Keratinocyte (primary cell): ENCODE measurements around the gene SCFD2. TPM values are rescaled to one million over a fixed set of nuclear protein-coding genes. Genes with fewer than 3 reads are reported as not detected.

Source experiments
- DNase-seq: peaks from one replicate; pipeline ENCODE4 v3.0.0-alpha.2; 2011; ENCODE audit warnings: low read depth, missing footprints, low spot score
- FAIRE-seq: peaks from 2 replicates; lab custom pipeline; 2011; peaks lifted over from hg19 to GRCh38; lab: Jason Lieb, UNC
- H2AFZ ChIP-seq: 2 replicates; pipeline ENCODE4 v1.6.0; 2012; ENCODE audit warnings: low read length, control low read depth, inconsistent platforms; ENCODE audit not compliant: control insufficient read depth
- H3K27ac ChIP-seq: 2 replicates; pipeline ENCODE4 v1.5.1; 2011; ENCODE audit warnings: low read length; ENCODE audit not compliant: control insufficient read depth, insufficient read depth
- H3K27me3 ChIP-seq: 3 replicates; pipeline ENCODE4 v1.6.0; 2011; ENCODE audit warnings: low read length; ENCODE audit not compliant: control insufficient read depth, insufficient read depth; ENCODE audit errors: extremely low read depth
- H3K36me3 ChIP-seq, 2 experiments: 2 replicates in 1 of 2; 3 replicates in 1 of 2; pipeline ENCODE4 v1.5.1; 2011; ENCODE audit warnings: low read length in 2 of 2, mild to moderate bottlenecking in 1 of 2; ENCODE audit not compliant: control insufficient read depth in 2 of 2, insufficient read depth in 2 of 2; ENCODE audit errors: extremely low read depth in 1 of 2
- H3K4me1 ChIP-seq: 3 replicates; pipeline ENCODE4 v1.5.1; 2011; ENCODE audit warnings: low read length; ENCODE audit not compliant: control insufficient read depth, insufficient read depth; ENCODE audit errors: extremely low read depth
- H3K4me2 ChIP-seq: 3 replicates; pipeline ENCODE4 v1.6.0; 2011; ENCODE audit warnings: low read depth, low read length; ENCODE audit not compliant: control insufficient read depth, insufficient read depth; ENCODE audit errors: extremely low read depth
- H3K4me3 ChIP-seq, 3 experiments: fragments of 200-600 bp in 1 of 3; sonication (generic) in 1 of 3; 2 replicates in 2 of 3; 3 replicates in 1 of 3; pipeline ENCODE4 v1.5.1; 2011 to 2016; ENCODE audit warnings: low read length in 3 of 3, mild to moderate bottlenecking in 3 of 3, control low read depth in 2 of 3, inconsistent platforms in 1 of 3, low read depth in 1 of 3, mixed read lengths in 1 of 3, mixed run types in 1 of 3, moderate library complexity in 1 of 3; ENCODE audit not compliant: control insufficient read depth in 2 of 3, insufficient read depth in 2 of 3; ENCODE audit errors: extremely low read depth in 1 of 3
- H3K79me2 ChIP-seq: 2 replicates; pipeline ENCODE4 v1.6.0; 2012; ENCODE audit warnings: low read length; ENCODE audit not compliant: control insufficient read depth, insufficient read depth
- H3K9ac ChIP-seq: 3 replicates; pipeline ENCODE4 v1.6.0; 2011; ENCODE audit warnings: low read length; ENCODE audit not compliant: control insufficient read depth, insufficient read depth; ENCODE audit errors: extremely low read depth
- H3K9me1 ChIP-seq: 3 replicates; pipeline ENCODE4 v1.6.0; 2011; ENCODE audit warnings: low read length; ENCODE audit not compliant: control insufficient read depth, insufficient read depth; ENCODE audit errors: extremely low read depth
- H3K9me3 ChIP-seq: 2 replicates; pipeline ENCODE4 v1.5.1; 2012; ENCODE audit warnings: low read depth, low read length; ENCODE audit not compliant: control insufficient read depth
- H4K20me1 ChIP-seq: 3 replicates; pipeline ENCODE4 v1.6.0; 2011; ENCODE audit warnings: low read length; ENCODE audit not compliant: control insufficient read depth, insufficient read depth; ENCODE audit errors: extremely low read depth
- CTCF ChIP-seq, 3 experiments: IDR thresholded peaks in 1 of 3; conservative IDR thresholded peaks in 1 of 3; optimal IDR thresholded peaks in 1 of 3; 2 replicates in 2 of 3; 3 replicates in 1 of 3; pipeline versions ENCODE3 to v1.5.1; 2011; ENCODE audit warnings: low read length in 3 of 3, mild to moderate bottlenecking in 3 of 3, moderate library complexity in 2 of 3, control low read depth in 1 of 3, inconsistent platforms in 1 of 3; ENCODE audit not compliant: insufficient read depth in 2 of 3; ENCODE audit errors: extremely low read depth in 1 of 3
- EZH2 ChIP-seq: IDR thresholded peaks from one replicate; pipeline ENCODE4 v1.6.1; 2012; ENCODE audit warnings: inconsistent platforms, mild to moderate bottlenecking, low read length, moderate library complexity
- dilution Hi-C: fragments of 300-500 bp; cut with MboI; formaldehyde crosslinking; loops from one replicate; pipeline ENCODE4 v1.7.0; 2020; ENCODE audit warnings: low sequenced_read_pairs; ENCODE audit not compliant: extremely low pct_ligation_motif_present
- polyA plus RNA-seq, 5 experiments: library from polyadenylated mRNA; depleted of rRNA in 3 of 5; stranded (reverse) in 3 of 5; stranded (forward) in 1 of 5; unstranded in 1 of 5; fragments of >200 nt; gene quantifications; 1 replicate in 1 of 5; 2 replicates in 3 of 5; 3 replicates in 1 of 5; pipeline versions ENCODE4 v1.2.1 to v1.2.3, GENCODE V29; 2011 to 2012; ENCODE audit warnings: missing spikeins in 2 of 5, low read depth in 1 of 5, low replicate concordance in 1 of 5

Gene SCFD2
- polyA plus RNA-seq, 1 donor (not counting 4 experiments of a cell fraction or from before 2014, with no cell fraction given) = 13.9 TPM

GRCh38 chr4:53234669-53235068 is 131.2 kb downstream of the SCFD2 start:
- Histone ChIP-seq H3K4me2 (peak overlapping the region; percentile 24), H3K36me3 (no peaks in the 10 kb centered on the region), H3K9me3 (no peaks in the 10 kb centered on the region), H3K4me1 (peaks cover 12% of the 10 kb centered on the region), H3K4me3 (no peak overlapping the region), H3K9me1 (no peaks in the 10 kb centered on the region), H3K9ac (no peak overlapping the region), H4K20me1 (no peaks in the 10 kb centered on the region), H3K79me2 (no peaks in the 10 kb centered on the region), H3K27me3 (no peaks in the 10 kb centered on the region), H3K27ac (no peak overlapping the region), H2AFZ (no peak overlapping the region)
- dilution Hi-C loops = no loop called here
- TF ChIP-seq EZH2 (no peak), CTCF (optimal IDR thresholded peaks at IDR 0.05 in 1 of 3, IDR thresholded peaks at IDR 0.05 in 1 of 3, conservative IDR thresholded peaks at IDR 0.05 in 1 of 3; ENCODE audit: extremely low read depth in 1 of 3, insufficient read depth in 2 of 3, low read length in 3 of 3) (no peak)
- peak; percentile 5 for DNase-seq
- peak; percentile 79 for FAIRE-seq

- Histone ChIP-seq H3K79me2 (no peaks in the 10 kb centered on the region), H3K9me1 (no peaks in the 10 kb centered on the region), H3K36me3 (no peaks in the 10 kb centered on the region), H3K27ac (no peak overlapping the region), H3K4me2 (peak overlapping the region; percentile 24), H3K9ac (no peak overlapping the region), H2AFZ (no peak overlapping the region), H3K9me3 (no peaks in the 10 kb centered on the region), H4K20me1 (no peaks in the 10 kb centered on the region), H3K4me3 (no peak overlapping the region), H3K4me1 (peaks cover 12% of the 10 kb centered on the region), H3K27me3 (no peaks in the 10 kb centered on the region)
- TF ChIP-seq CTCF (optimal IDR thresholded peaks at IDR 0.05 in 1 of 3, IDR thresholded peaks at IDR 0.05 in 1 of 3, conservative IDR thresholded peaks at IDR 0.05 in 1 of 3; ENCODE audit: extremely low read depth in 1 of 3, insufficient read depth in 2 of 3, low read length in 3 of 3) (no peak), EZH2 (no peak)
- dilution Hi-C loops = no loop called here
- FAIRE-seq = no peak
- no peak for DNase-seq
These were observed 131.8 kb downstream of the SCFD2 start for GRCh38 chr4:53234111-53234510.
